ENCODE data around the gene STUB1.

Gene STUB1

GRCh38 chr16:702341-702740, 22.1 kb downstream of the STUB1 start:
- TF ChIP-seq SPI1 (IDR thresholded peaks at IDR 0.05; ENCODE audit: low read depth, low read length) = no peak
- no peak for TF ChIP-seq TAF1 (IDR thresholded peaks at IDR 0.05; ENCODE audit: low read depth, low read length)
- TF ChIP-seq PAX5 (IDR thresholded peaks at IDR 0.05; ENCODE audit: insufficient read depth, low read length, severe bottlenecking) = no peak
- no peak for TF ChIP-seq POU2F2 (IDR thresholded peaks at IDR 0.05; ENCODE audit: low read depth, low read length)
- DNase-seq (ENCODE audit: insufficient read length, low spot score) (no peak), FAIRE-seq (no peak)

GRCh38 chr16:703406-703805, 23.2 kb downstream of the STUB1 start:
- no peak for TF ChIP-seq SPI1 (IDR thresholded peaks at IDR 0.05; ENCODE audit: low read depth, low read length)
- FAIRE-seq = no peak
- DNase-seq (ENCODE audit: insufficient read length, low spot score) = no peak

GRCh38 chr16:704047-704446, 23.8 kb downstream of the STUB1 start:
- FAIRE-seq = no peak
- no peak for DNase-seq (ENCODE audit: insufficient read length, low spot score)
- no peak for TF ChIP-seq POLR2AphosphoS5 (IDR thresholded peaks at IDR 0.05; ENCODE audit: low read depth, low read length)
- TF ChIP-seq PAX5 (IDR thresholded peaks at IDR 0.05; ENCODE audit: insufficient read depth, low read length, severe bottlenecking) = no peak
- no peak for TF ChIP-seq SPI1 (IDR thresholded peaks at IDR 0.05; ENCODE audit: low read depth, low read length)
- TF ChIP-seq POU2F2 (IDR thresholded peaks at IDR 0.05; ENCODE audit: low read depth, low read length) = no peak

- FAIRE-seq = no peak
- DNase-seq (ENCODE audit: insufficient read length, low spot score) = no peak
- TF ChIP-seq POLR2AphosphoS5 (IDR thresholded peaks at IDR 0.05; ENCODE audit: low read depth, low read length) (no peak), PAX5 (IDR thresholded peaks at IDR 0.05; ENCODE audit: insufficient read depth, low read length, severe bottlenecking) (no peak), TAF1 (IDR thresholded peaks at IDR 0.05; ENCODE audit: low read depth, low read length) (no peak), POLR2A (IDR thresholded peaks at IDR 0.05; ENCODE audit: low read depth, low read length) (no peak), SPI1 (IDR thresholded peaks at IDR 0.05; ENCODE audit: low read depth, low read length) (no peak), POU2F2 (IDR thresholded peaks at IDR 0.05; ENCODE audit: low read depth, low read length) (no peak)
These were observed 24.6 kb downstream of the STUB1 start for GRCh38 chr16:704552-705380.

GRCh38 chr16:705431-706188, 25.4 kb downstream of the STUB1 start, which contains the start of gene FBXL16:
FBXL16 (minus strand) TSS chr16:705801; CDS start chr16:697405, 8,396 bp downstream.
- TF ChIP-seq SPI1 (IDR thresholded peaks at IDR 0.05; ENCODE audit: low read depth, low read length) (no peak), POLR2A (IDR thresholded peaks at IDR 0.05; ENCODE audit: low read depth, low read length) (no peak), PAX5 (IDR thresholded peaks at IDR 0.05; ENCODE audit: insufficient read depth, low read length, severe bottlenecking) (no peak), TAF1 (IDR thresholded peaks at IDR 0.05; ENCODE audit: low read depth, low read length) (no peak), POLR2AphosphoS5 (IDR thresholded peaks at IDR 0.05; ENCODE audit: low read depth, low read length) (no peak), POU2F2 (IDR thresholded peaks at IDR 0.05; ENCODE audit: low read depth, low read length) (no peak)
- no peak for DNase-seq (ENCODE audit: insufficient read length, low spot score)

GRCh38 chr16:706189-707061, 26.2 kb downstream of the STUB1 start:
- FAIRE-seq = no peak
- DNase-seq (ENCODE audit: insufficient read length, low spot score) = no peak
- TF ChIP-seq POU2F2 (IDR thresholded peaks at IDR 0.05; ENCODE audit: low read depth, low read length) (no peak), PAX5 (IDR thresholded peaks at IDR 0.05; ENCODE audit: insufficient read depth, low read length, severe bottlenecking) (no peak)

More at GRCh38 chr16:705431-706188, 25.4 kb downstream of the STUB1 start, which contains the start of gene FBXL16:
- FAIRE-seq = no peak

GRCh38 chr16:707062-707538, 26.9 kb downstream of the STUB1 start:
- DNase-seq (ENCODE audit: insufficient read length, low spot score) (no peak), FAIRE-seq (no peak)
- TF ChIP-seq POU2F2 (IDR thresholded peaks at IDR 0.05; ENCODE audit: low read depth, low read length) = no peak
- TF ChIP-seq POLR2AphosphoS5 (IDR thresholded peaks at IDR 0.05; ENCODE audit: low read depth, low read length) = no peak
- no peak for TF ChIP-seq POLR2A (IDR thresholded peaks at IDR 0.05; ENCODE audit: low read depth, low read length)
- TF ChIP-seq SPI1 (IDR thresholded peaks at IDR 0.05; ENCODE audit: low read depth, low read length) = no peak
- no peak for TF ChIP-seq PAX5 (IDR thresholded peaks at IDR 0.05; ENCODE audit: insufficient read depth, low read length, severe bottlenecking)
- TF ChIP-seq TAF1 (IDR thresholded peaks at IDR 0.05; ENCODE audit: low read depth, low read length) = no peak

GRCh38 chr16:708019-708418, 27.8 kb downstream of the STUB1 start:
- no peak for FAIRE-seq
- DNase-seq (ENCODE audit: insufficient read length, low spot score) = no peak
- TF ChIP-seq SPI1 (IDR thresholded peaks at IDR 0.05; ENCODE audit: low read depth, low read length) = no peak

DNA sequence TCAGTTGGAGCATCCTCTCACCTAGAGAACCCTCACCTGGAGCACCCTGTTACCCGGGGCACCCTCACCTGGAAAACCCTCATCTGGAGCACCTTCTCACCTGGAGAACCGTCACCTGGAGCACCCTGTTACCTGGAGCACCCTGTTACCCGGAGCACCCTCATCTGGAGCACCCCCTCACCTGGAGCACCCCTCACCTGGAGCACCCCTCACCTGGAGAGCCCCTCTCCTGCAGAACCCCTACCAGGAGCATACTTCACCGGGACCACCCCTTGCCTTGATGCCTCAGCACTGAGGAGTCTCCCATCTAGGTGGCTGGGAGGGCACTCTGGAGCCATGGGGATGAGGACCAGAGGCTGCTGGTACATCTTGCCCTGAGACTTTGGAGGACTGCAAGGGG, 28.7 kb downstream of the STUB1 start:
- no peak for DNase-seq (ENCODE audit: insufficient read length, low spot score)
- no peak for FAIRE-seq
- TF ChIP-seq TAF1 (IDR thresholded peaks at IDR 0.05; ENCODE audit: low read depth, low read length) = no peak
- TF ChIP-seq PAX5 (IDR thresholded peaks at IDR 0.05; ENCODE audit: insufficient read depth, low read length, severe bottlenecking) = no peak
- no peak for TF ChIP-seq POLR2AphosphoS5 (IDR thresholded peaks at IDR 0.05; ENCODE audit: low read depth, low read length)
- no peak for TF ChIP-seq SPI1 (IDR thresholded peaks at IDR 0.05; ENCODE audit: low read depth, low read length)
- TF ChIP-seq POU2F2 (IDR thresholded peaks at IDR 0.05; ENCODE audit: low read depth, low read length) = no peak
- no peak for TF ChIP-seq POLR2A (IDR thresholded peaks at IDR 0.05; ENCODE audit: low read depth, low read length)
